DOHH2 (cell line): ENCODE results near the gene NPRL2.

Experiments used
- H3F3A ChIP-seq: fragments of 200-600 bp; sonication (generic), shearing (Covaris generic); 2 replicates; pipeline ENCODE4 v1.6.0; 2016; ENCODE audit warnings: antibody characterized with exemption, mild to moderate bottlenecking; ENCODE audit not compliant: control insufficient read depth, insufficient read depth
- H3K27ac ChIP-seq: fragments of 200-600 bp; sonication (generic); 2 replicates; pipeline ENCODE4 v1.5.1; 2014; ENCODE audit warnings: low read depth, mild to moderate bottlenecking, low read length, moderate library complexity
- H3K27me3 ChIP-seq: fragments of 200-600 bp; sonication (generic); 2 replicates; pipeline ENCODE4 v1.6.1; 2014; ENCODE audit warnings: mild to moderate bottlenecking, low read length, mixed read lengths; ENCODE audit not compliant: control insufficient read depth
- H3K36me3 ChIP-seq: fragments of 200-600 bp; sonication (generic); 2 replicates; pipeline ENCODE4 v1.6.1; 2014; ENCODE audit warnings: mild to moderate bottlenecking, low read length, moderate library complexity, mixed read lengths; ENCODE audit not compliant: control insufficient read depth
- H3K4me1 ChIP-seq: fragments of 200-600 bp; sonication (generic); 2 replicates; pipeline ENCODE4 v1.6.1; 2014; ENCODE audit warnings: mild to moderate bottlenecking, low read length, mixed read lengths; ENCODE audit not compliant: control insufficient read depth
- H3K4me2 ChIP-seq: fragments of 200-600 bp; sonication (generic); 2 replicates; pipeline ENCODE4 v1.6.0; 2014; ENCODE audit warnings: mild to moderate bottlenecking, low read length, moderate library complexity
- H3K4me3 ChIP-seq: fragments of 200-600 bp; sonication (generic); 2 replicates; pipeline ENCODE4 v1.5.1; 2014; ENCODE audit warnings: mild to moderate bottlenecking, low read length, mixed read lengths
- H3K79me2 ChIP-seq: fragments of 200-600 bp; sonication (generic); 2 replicates; pipeline ENCODE4 v1.6.1; 2014; ENCODE audit warnings: mild to moderate bottlenecking, low read length, mixed read lengths; ENCODE audit not compliant: control insufficient read depth
- H3K9me2 ChIP-seq: fragments of 200-600 bp; sonication (generic); replicated peaks from 2 replicates; pipeline ENCODE4 v1.6.1; 2014; ENCODE audit warnings: mild to moderate bottlenecking, low read length, mixed read lengths; ENCODE audit not compliant: control insufficient read depth
- H3K9me3 ChIP-seq: fragments of 200-600 bp; sonication (generic); 2 replicates; pipeline ENCODE4 v1.6.1; 2014; ENCODE audit warnings: antibody characterized with exemption, low read length, mixed read lengths; ENCODE audit not compliant: control insufficient read depth, insufficient read depth
- H4K20me1 ChIP-seq: fragments of 200-600 bp; sonication (generic); 2 replicates; pipeline ENCODE4 v1.6.0; 2014; ENCODE audit warnings: low read depth, mild to moderate bottlenecking, antibody characterized with exemption, low read length, moderate library complexity; ENCODE audit not compliant: control insufficient read depth, insufficient read depth
- CTCF ChIP-seq: fragments of 200-600 bp; sonication (generic); IDR thresholded peaks from one replicate; pipeline ENCODE4 v1.5.1; 2014; ENCODE audit warnings: antibody characterized with exemption, mild to moderate bottlenecking, low read depth, low read length; ENCODE audit not compliant: poor library complexity, severe bottlenecking
- EZH2phosphoT487 ChIP-seq: fragments of 200-600 bp; sonication (generic); IDR thresholded peaks from 2 replicates; pipeline ENCODE4 v1.6.1; 2017; ENCODE audit warnings: borderline replicate concordance, mild to moderate bottlenecking, antibody characterized with exemption, low read length, moderate library complexity, mixed read lengths

NPRL2 gene

GRCh38 chr3:50350527-50351322, at the start of gene NPRL2, which contains the start of gene CYB561D2:
TSS of gene NPRL2 (minus strand) at chr3:50350775. CDS start at chr3:50350652, 123 bp downstream.
TSS of gene CYB561D2 (plus strand) at chr3:50350862. CDS start at chr3:50351434, 572 bp downstream.
- H3K4me1 ChIP-seq = peaks cover 32% of the 10 kb centered on the region
- H3K4me2 ChIP-seq = peak within 1 kb of the TSS; percentile 100
- no peaks in the 10 kb centered on the region for H3K27me3 ChIP-seq
- H3K9me2 ChIP-seq = no peaks in the 10 kb centered on the region
- peak within 1 kb of the TSS; percentile 72 for H3K27ac ChIP-seq
- no peaks in the 10 kb centered on the region for H3K9me3 ChIP-seq
- TF ChIP-seq EZH2phosphoT487 = no peak
- TF ChIP-seq CTCF = no peak
- H3F3A ChIP-seq = 0 out of 2 replicates have a peak, but pooled peaks cover 4% of the 10 kb centered on the region
- peak within 1 kb of the TSS; percentile 90 for H3K4me3 ChIP-seq
- peaks cover 39% of the 10 kb centered on the region for H3K79me2 ChIP-seq
- H3K36me3 ChIP-seq = peaks cover 49% of the 10 kb centered on the region
- no peaks in the 10 kb centered on the region for H4K20me1 ChIP-seq

GRCh38 chr3:50396502-50396901, 45.9 kb upstream of the NPRL2 start:
- H3K9me3 ChIP-seq = no peaks in the 10 kb centered on the region
- no peaks in the 10 kb centered on the region for H3K79me2 ChIP-seq
- H3K4me3 ChIP-seq = no peak overlapping the region
- TF ChIP-seq CTCF (no peak), EZH2phosphoT487 (no peak)
- no peaks in the 10 kb centered on the region for H3K9me2 ChIP-seq
- H3K27me3 ChIP-seq = peaks cover 12% of the 10 kb centered on the region
- no peaks in the 10 kb centered on the region for H4K20me1 ChIP-seq
- H3K27ac ChIP-seq = no peak overlapping the region
- H3K36me3 ChIP-seq = no peaks in the 10 kb centered on the region
- H3K4me2 ChIP-seq = no peak overlapping the region
- H3F3A ChIP-seq = no peaks in the 10 kb centered on the region
- no peaks in the 10 kb centered on the region for H3K4me1 ChIP-seq

DNA sequence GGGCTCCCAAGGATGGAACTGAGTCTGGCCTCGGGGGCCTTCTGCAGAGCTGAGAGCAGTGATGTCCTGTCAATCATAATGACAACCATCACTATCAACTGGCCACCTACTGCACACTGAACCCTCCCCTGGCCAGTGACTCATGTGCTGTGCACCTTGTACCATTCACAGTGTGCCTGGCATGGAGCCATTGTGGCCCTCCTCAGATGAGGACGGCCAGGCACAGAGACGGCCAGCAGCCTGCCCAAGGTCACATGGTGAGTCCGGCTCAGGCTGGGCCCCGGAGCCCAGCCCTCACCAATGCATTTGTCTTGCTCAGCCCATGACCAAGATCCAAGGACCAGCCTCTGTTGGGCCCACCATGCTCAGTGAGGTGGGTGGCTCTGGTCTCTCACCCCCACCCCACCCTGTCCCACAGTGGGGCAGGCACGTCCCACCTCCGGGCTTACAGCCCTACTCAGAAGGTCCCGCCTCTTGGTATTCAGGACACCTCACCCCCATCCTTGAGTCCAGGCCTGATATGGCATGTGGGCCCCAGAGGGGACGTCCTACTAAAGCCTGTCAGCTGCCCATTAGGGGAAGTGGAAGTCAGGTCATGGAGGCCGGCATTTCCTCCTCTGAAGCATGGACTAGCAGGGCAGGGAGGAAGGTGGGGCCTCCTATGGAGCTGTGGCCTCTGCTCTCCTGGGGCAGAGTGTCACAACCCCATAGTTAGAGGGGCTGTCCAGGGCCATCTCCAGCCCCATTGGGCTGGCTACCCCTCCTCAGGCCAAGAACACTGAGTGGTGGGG, 44.7 kb upstream of the NPRL2 start:
- H3K9me3 ChIP-seq = no peaks in the 10 kb centered on the region
- H3K4me2 ChIP-seq = no peak overlapping the region
- TF ChIP-seq CTCF = no peak
- TF ChIP-seq EZH2phosphoT487 = no peak
- no peaks in the 10 kb centered on the region for H3K9me2 ChIP-seq
- no peaks in the 10 kb centered on the region for H3K36me3 ChIP-seq
- no peaks in the 10 kb centered on the region for H3F3A ChIP-seq
- H3K27ac ChIP-seq = no peak overlapping the region
- H3K79me2 ChIP-seq = no peaks in the 10 kb centered on the region
- H3K4me3 ChIP-seq = no peak overlapping the region
- H3K27me3 ChIP-seq = peaks cover 12% of the 10 kb centered on the region
- no peaks in the 10 kb centered on the region for H4K20me1 ChIP-seq
- no peaks in the 10 kb centered on the region for H3K4me1 ChIP-seq
